COLO668 (cell line): ENCODE results near the gene RCOR2.
"Not testable (repeated sequence)": the region's sequence is repeated elsewhere in the genome, so short reads cannot be mapped to it uniquely, and the experiment has no call there.

Source experiments
- DNase-seq: peaks from one replicate; lab custom pipeline; 2025; ENCODE audit not compliant: unreplicated experiment; lab: John Stamatoyannopoulos, UW

The RCOR2 gene

GRCh38 chr11:63879598-63880402 lies 37.2 kb downstream of the RCOR2 start:
- DNase-seq, result no peak

GRCh38 chr11:63877658-63878241 lies 39.2 kb downstream of the RCOR2 start:
- DNase-seq, result no peak

GRCh38 chr11:63876616-63877015 lies 40.3 kb downstream of the RCOR2 start:
- no peak for DNase-seq

GRCh38 chr11:63875506-63876065 lies 41.4 kb downstream of the RCOR2 start:
- no peak for DNase-seq

GRCh38 chr11:63874511-63874910 lies 42.5 kb downstream of the RCOR2 start:
- DNase-seq, result no peak

- no peak for DNase-seq
Observed at GRCh38 chr11:63873311-63873710, 43.7 kb downstream of the RCOR2 start.

GRCh38 chr11:63872800-63873197 lies 44.2 kb downstream of the RCOR2 start:
- no peak for DNase-seq

- DNase-seq, result peak; percentile 22
Observed at GRCh38 chr11:63871962-63872799, 44.8 kb downstream of the RCOR2 start.

GRCh38 chr11:63870351-63871140 lies 46.4 kb downstream of the RCOR2 start:
- no peak for DNase-seq

GRCh38 chr11:63869683-63870082 lies 47.3 kb downstream of the RCOR2 start:
- no peak for DNase-seq

- DNase-seq, result no peak
Observed at GRCh38 chr11:63869171-63869591, 47.8 kb downstream of the RCOR2 start.

- DNase-seq, result no peak
Observed at GRCh38 chr11:63868399-63869064, 48.4 kb downstream of the RCOR2 start.

GRCh38 chr11:63867511-63867910 lies 49.5 kb downstream of the RCOR2 start:
- DNase-seq, result no peak

- DNase-seq, result no peak
Observed at GRCh38 chr11:63866211-63866610, 50.8 kb downstream of the RCOR2 start.

GRCh38 chr11:63863620-63864019 lies 53.3 kb downstream of the RCOR2 start:
- not testable (repeated sequence) for DNase-seq

GRCh38 chr11:63862923-63863322 lies 54.0 kb downstream of the RCOR2 start:
- DNase-seq, result peak; percentile 57
